ENCODE results near the gene GID8. TPM values are rescaled to one million over a fixed set of nuclear protein-coding genes. Genes with fewer than 3 reads are reported as not detected.

The GID8 gene
- total and polyA plus RNA-seq, 2 of the 13 experiments (the other 11 are each of a cell fraction or from before 2014, with no cell fraction given), result 39.6 to 59.8 TPM

- TF ChIP-seq, protein P1, sequence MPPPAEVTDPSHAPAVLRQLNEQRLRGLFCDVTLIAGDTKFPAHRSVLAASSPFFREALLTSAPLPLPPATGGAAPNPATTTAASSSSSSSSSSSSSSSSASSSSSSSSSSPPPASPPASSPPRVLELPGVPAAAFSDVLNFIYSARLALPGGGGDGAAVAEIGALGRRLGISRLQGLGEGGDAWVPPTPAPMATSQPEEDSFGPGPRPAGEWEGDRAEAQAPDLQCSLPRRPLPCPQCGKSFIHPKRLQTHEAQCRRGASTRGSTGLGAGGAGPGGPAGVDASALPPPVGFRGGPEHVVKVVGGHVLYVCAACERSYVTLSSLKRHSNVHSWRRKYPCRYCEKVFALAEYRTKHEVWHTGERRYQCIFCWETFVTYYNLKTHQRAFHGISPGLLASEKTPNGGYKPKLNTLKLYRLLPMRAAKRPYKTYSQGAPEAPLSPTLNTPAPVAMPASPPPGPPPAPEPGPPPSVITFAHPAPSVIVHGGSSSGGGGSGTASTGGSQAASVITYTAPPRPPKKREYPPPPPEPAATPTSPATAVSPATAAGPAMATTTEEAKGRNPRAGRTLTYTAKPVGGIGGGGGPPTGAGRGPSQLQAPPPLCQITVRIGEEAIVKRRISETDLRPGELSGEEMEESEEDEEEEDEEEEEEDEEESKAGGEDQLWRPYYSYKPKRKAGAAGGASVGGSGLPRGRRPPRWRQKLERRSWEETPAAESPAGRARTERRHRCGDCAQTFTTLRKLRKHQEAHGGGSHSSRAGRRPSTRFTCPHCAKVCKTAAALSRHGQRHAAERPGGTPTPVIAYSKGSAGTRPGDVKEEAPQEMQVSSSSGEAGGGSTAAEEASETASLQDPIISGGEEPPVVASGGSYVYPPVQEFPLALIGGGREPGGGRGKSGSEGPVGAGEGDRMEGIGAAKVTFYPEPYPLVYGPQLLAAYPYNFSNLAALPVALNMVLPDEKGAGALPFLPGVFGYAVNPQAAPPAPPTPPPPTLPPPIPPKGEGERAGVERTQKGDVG (CRISPR knock-in tag; IDR thresholded peaks at IDR 0.05; ENCODE audit: borderline replicate concordance), result peak; percentile 69; the same call in 1 of the 2 replicates
- TF ChIP-seq, protein P2, sequence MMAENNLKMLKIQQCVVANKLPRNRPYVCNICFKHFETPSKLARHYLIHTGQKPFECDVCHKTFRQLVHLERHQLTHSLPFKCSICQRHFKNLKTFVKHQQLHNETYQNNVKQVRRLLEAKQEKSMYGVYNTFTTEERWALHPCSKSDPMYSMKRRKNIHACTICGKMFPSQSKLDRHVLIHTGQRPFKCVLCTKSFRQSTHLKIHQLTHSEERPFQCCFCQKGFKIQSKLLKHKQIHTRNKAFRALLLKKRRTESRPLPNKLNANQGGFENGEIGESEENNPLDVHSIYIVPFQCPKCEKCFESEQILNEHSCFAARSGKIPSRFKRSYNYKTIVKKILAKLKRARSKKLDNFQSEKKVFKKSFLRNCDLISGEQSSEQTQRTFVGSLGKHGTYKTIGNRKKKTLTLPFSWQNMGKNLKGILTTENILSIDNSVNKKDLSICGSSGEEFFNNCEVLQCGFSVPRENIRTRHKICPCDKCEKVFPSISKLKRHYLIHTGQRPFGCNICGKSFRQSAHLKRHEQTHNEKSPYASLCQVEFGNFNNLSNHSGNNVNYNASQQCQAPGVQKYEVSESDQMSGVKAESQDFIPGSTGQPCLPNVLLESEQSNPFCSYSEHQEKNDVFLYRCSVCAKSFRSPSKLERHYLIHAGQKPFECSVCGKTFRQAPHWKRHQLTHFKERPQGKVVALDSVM (CRISPR knock-in tag; IDR thresholded peaks at IDR 0.05), result no peak
- TF ChIP-seq, protein P3, sequence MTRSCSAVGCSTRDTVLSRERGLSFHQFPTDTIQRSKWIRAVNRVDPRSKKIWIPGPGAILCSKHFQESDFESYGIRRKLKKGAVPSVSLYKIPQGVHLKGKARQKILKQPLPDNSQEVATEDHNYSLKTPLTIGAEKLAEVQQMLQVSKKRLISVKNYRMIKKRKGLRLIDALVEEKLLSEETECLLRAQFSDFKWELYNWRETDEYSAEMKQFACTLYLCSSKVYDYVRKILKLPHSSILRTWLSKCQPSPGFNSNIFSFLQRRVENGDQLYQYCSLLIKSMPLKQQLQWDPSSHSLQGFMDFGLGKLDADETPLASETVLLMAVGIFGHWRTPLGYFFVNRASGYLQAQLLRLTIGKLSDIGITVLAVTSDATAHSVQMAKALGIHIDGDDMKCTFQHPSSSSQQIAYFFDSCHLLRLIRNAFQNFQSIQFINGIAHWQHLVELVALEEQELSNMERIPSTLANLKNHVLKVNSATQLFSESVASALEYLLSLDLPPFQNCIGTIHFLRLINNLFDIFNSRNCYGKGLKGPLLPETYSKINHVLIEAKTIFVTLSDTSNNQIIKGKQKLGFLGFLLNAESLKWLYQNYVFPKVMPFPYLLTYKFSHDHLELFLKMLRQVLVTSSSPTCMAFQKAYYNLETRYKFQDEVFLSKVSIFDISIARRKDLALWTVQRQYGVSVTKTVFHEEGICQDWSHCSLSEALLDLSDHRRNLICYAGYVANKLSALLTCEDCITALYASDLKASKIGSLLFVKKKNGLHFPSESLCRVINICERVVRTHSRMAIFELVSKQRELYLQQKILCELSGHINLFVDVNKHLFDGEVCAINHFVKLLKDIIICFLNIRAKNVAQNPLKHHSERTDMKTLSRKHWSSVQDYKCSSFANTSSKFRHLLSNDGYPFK (CRISPR knock-in tag; IDR thresholded peaks at IDR 0.05; ENCODE audit: borderline replicate concordance), result peak; percentile 47
- TF ChIP-seq ZNF574 (CRISPR knock-in tag; IDR thresholded peaks at IDR 0.05) (peak; percentile 95), IRX3 (CRISPR knock-in tag; IDR thresholded peaks at IDR 0.05; ENCODE audit: borderline replicate concordance, low read depth) (peak; percentile 98), KLF15 (CRISPR knock-in tag; IDR thresholded peaks at IDR 0.05; ENCODE audit: borderline replicate concordance) (peak; percentile 66), FOXP1 (IDR thresholded peaks at IDR 0.05) (no peak), FOXP1 (CRISPR knock-in tag; IDR thresholded peaks at IDR 0.05) (peak; percentile 65; the same call in 1 of the 2 replicates), MED1 (CRISPR knock-in tag; IDR thresholded peaks at IDR 0.05) (peak; percentile 95), RCOR2 (CRISPR knock-in tag; IDR thresholded peaks at IDR 0.05) (no peak; the same call in 1 of the 2 replicates), NFKBIZ (CRISPR knock-in tag; IDR thresholded peaks at IDR 0.05) (peak; percentile 89; the same call in 1 of the 2 replicates), ZNF333 (CRISPR knock-in tag; IDR thresholded peaks at IDR 0.05; ENCODE audit: borderline replicate concordance) (no peak; the same call in 1 of the 2 replicates)
- TF ChIP-seq, protein P4, sequence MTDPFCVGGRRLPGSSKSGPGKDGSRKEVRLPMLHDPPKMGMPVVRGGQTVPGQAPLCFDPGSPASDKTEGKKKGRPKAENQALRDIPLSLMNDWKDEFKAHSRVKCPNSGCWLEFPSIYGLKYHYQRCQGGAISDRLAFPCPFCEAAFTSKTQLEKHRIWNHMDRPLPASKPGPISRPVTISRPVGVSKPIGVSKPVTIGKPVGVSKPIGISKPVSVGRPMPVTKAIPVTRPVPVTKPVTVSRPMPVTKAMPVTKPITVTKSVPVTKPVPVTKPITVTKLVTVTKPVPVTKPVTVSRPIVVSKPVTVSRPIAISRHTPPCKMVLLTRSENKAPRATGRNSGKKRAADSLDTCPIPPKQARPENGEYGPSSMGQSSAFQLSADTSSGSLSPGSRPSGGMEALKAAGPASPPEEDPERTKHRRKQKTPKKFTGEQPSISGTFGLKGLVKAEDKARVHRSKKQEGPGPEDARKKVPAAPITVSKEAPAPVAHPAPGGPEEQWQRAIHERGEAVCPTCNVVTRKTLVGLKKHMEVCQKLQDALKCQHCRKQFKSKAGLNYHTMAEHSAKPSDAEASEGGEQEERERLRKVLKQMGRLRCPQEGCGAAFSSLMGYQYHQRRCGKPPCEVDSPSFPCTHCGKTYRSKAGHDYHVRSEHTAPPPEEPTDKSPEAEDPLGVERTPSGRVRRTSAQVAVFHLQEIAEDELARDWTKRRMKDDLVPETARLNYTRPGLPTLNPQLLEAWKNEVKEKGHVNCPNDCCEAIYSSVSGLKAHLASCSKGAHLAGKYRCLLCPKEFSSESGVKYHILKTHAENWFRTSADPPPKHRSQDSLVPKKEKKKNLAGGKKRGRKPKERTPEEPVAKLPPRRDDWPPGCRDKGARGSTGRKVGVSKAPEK (CRISPR knock-in tag; IDR thresholded peaks at IDR 0.05; ENCODE audit: borderline replicate concordance), result no peak; the same call in 1 of the 2 replicates
These were observed 16.1 kb downstream of the GID8 start (continued) for GRCh38 chr20:62953839-62954703.
